ENCODE results near the gene LEKR1.

Gene LEKR1

GRCh38 chr3:157042226-157042625 is 216.1 kb downstream of the LEKR1 start:
- no peak overlapping the region for H3K27ac ChIP-seq (ENCODE audit: extremely low read depth, low read depth, low read length)
- H3K9me3 ChIP-seq (ENCODE audit: control insufficient read depth, insufficient read depth, low read depth, low read length) = no peaks in the 10 kb centered on the region
- H3K4me1 ChIP-seq (ENCODE audit: control insufficient read depth, insufficient read depth, low read length) = no peaks in the 10 kb centered on the region
- CTCF ChIA-PET = interaction anchor here (1.2 kb wide), 1 partner anchor 64 kb away, joined by 3 read pairs; no protein-coding TSS in a partner anchor
- no peaks in the 10 kb centered on the region for H3K36me3 ChIP-seq (ENCODE audit: control insufficient read depth in 2 of 2, insufficient read depth in 1 of 2, low read length in 2 of 2)
- TF ChIP-seq TRIM28 (IDR thresholded peaks at IDR 0.05; ENCODE audit: borderline replicate concordance, low read length) = no peak
- TF ChIP-seq GLIS1 (tag by site-specific recombination; IDR thresholded peaks at IDR 0.05) = no peak
- no peak for TF ChIP-seq ZFP37 (tag by site-specific recombination; IDR thresholded peaks at IDR 0.05)
- TF ChIP-seq GLI2 (tag by site-specific recombination; IDR thresholded peaks at IDR 0.05; ENCODE audit: borderline replicate concordance, low read depth) = no peak
- no peak for TF ChIP-seq ZNF133 (tag by site-specific recombination; IDR thresholded peaks at IDR 0.05)
- TF ChIP-seq ZFP3 (tag by site-specific recombination; IDR thresholded peaks at IDR 0.05; ENCODE audit: low read depth) = no peak
- TF ChIP-seq ZSCAN30 (tag by site-specific recombination; IDR thresholded peaks at IDR 0.05) = no peak
- no peak for TF ChIP-seq EGR2 (tag by site-specific recombination; IDR thresholded peaks at IDR 0.05; ENCODE audit: low read depth)
- TF ChIP-seq ZNF202 (tag by site-specific recombination; IDR thresholded peaks at IDR 0.05; ENCODE audit: borderline replicate concordance) = no peak
- H3K4me3 ChIP-seq (ENCODE audit: low read depth, low read length) = no peak overlapping the region
- POLR2A ChIA-PET = no interaction called here

- CTCF ChIA-PET = no interaction called here
- Histone ChIP-seq H3K4me3 (ENCODE audit: low read depth, low read length) (no peak overlapping the region), H3K4me1 (ENCODE audit: control insufficient read depth, insufficient read depth, low read length) (no peaks in the 10 kb centered on the region), H3K36me3 (ENCODE audit: control insufficient read depth in 2 of 2, insufficient read depth in 1 of 2, low read length in 2 of 2) (no peaks in the 10 kb centered on the region), H3K27ac (ENCODE audit: extremely low read depth, low read depth, low read length) (no peak overlapping the region), H3K9me3 (ENCODE audit: control insufficient read depth, insufficient read depth, low read depth, low read length) (no peaks in the 10 kb centered on the region)
- no peak for TF ChIP-seq ZNF404 (tag by site-specific recombination; IDR thresholded peaks at IDR 0.05)
- POLR2A ChIA-PET = no interaction called here
These were observed 217.6 kb downstream of the LEKR1 start for GRCh38 chr3:157043771-157044170.

GRCh38 chr3:157045238-157045850 is 219.2 kb downstream of the LEKR1 start:
- Histone ChIP-seq H3K4me1 (ENCODE audit: control insufficient read depth, insufficient read depth, low read length) (no peaks in the 10 kb centered on the region), H3K27ac (ENCODE audit: extremely low read depth, low read depth, low read length) (no peak overlapping the region), H3K36me3 (ENCODE audit: control insufficient read depth in 2 of 2, insufficient read depth in 1 of 2, low read length in 2 of 2) (no peaks in the 10 kb centered on the region), H3K9me3 (ENCODE audit: control insufficient read depth, insufficient read depth, low read depth, low read length) (no peaks in the 10 kb centered on the region), H3K4me3 (ENCODE audit: low read depth, low read length) (no peak overlapping the region)
- CTCF ChIA-PET = no interaction called here
- TF ChIP-seq ZNF10 (tag by site-specific recombination; IDR thresholded peaks at IDR 0.05) (no peak), ZNF580 (tag by site-specific recombination; IDR thresholded peaks at IDR 0.05) (no peak), ZNF621 (tag by site-specific recombination; IDR thresholded peaks at IDR 0.05) (no peak), ZNF302 (tag by site-specific recombination; IDR thresholded peaks at IDR 0.05; ENCODE audit: low read depth) (no peak), SETDB1 (IDR thresholded peaks at IDR 0.05; ENCODE audit: insufficient read length, low read length) (no peak), ZXDB (tag by site-specific recombination; IDR thresholded peaks at IDR 0.05) (no peak)
- POLR2A ChIA-PET = no interaction called here

GRCh38 chr3:157046520-157046919 is 220.4 kb downstream of the LEKR1 start:
- TF ChIP-seq EGR2 (tag by site-specific recombination; IDR thresholded peaks at IDR 0.05; ENCODE audit: low read depth) (no peak), YY1 (tag by site-specific recombination; IDR thresholded peaks at IDR 0.05) (no peak), ZNF658 (tag by site-specific recombination; IDR thresholded peaks at IDR 0.05) (no peak), ZNF214 (tag by site-specific recombination; IDR thresholded peaks at IDR 0.05; ENCODE audit: borderline replicate concordance) (no peak), ZNF610 (tag by site-specific recombination; IDR thresholded peaks at IDR 0.05; ENCODE audit: borderline replicate concordance) (no peak)
- Histone ChIP-seq H3K4me1 (ENCODE audit: control insufficient read depth, insufficient read depth, low read length) (no peaks in the 10 kb centered on the region), H3K36me3 (ENCODE audit: control insufficient read depth in 2 of 2, insufficient read depth in 1 of 2, low read length in 2 of 2) (no peaks in the 10 kb centered on the region), H3K27ac (ENCODE audit: extremely low read depth, low read depth, low read length) (no peak overlapping the region), H3K4me3 (ENCODE audit: low read depth, low read length) (no peak overlapping the region), H3K9me3 (ENCODE audit: control insufficient read depth, insufficient read depth, low read depth, low read length) (no peaks in the 10 kb centered on the region)
- CTCF ChIA-PET = no interaction called here
- POLR2A ChIA-PET = no interaction called here
